ENCODE results near the gene TPM3. TPM values are rescaled to one million over a fixed set of nuclear protein-coding genes. Genes with fewer than 3 reads are reported as not detected.

TPM3 gene
- total and polyA plus RNA-seq, 7 donors: 68.1 to 456 (median 175) TPM

GRCh38 chr1:154222918-154223317 lies 31.0 kb upstream of the TPM3 start:
- WGBS, 2 donors: 82 to 88% methylated on average over 1 of the region's 1 CpG
- intact Hi-C loops (cut with DNase I): no loop called here
- TF ChIP-seq POLR2AphosphoS5 (IDR thresholded peaks at IDR 0.05): no peak
- TF ChIP-seq CTCF (IDR thresholded peaks at IDR 0.05): no peak
- TF ChIP-seq POLR2A (IDR thresholded peaks at IDR 0.05): no peak
- TF ChIP-seq EP300 (IDR thresholded peaks at IDR 0.05): no peak

GRCh38 chr1:154222518-154222917 lies 30.6 kb upstream of the TPM3 start:
- H3K4me1 ChIP-seq: peaks cover 0 to 59% (median 52%) of the 10 kb centered on the region in 4 donors
- H3K27ac ChIP-seq: peak overlapping the region; percentile 97 to 99 (median 98)
- H3K4me3 ChIP-seq: peak overlapping the region in 1 of 4 donors; percentile 80
- H3K9me3 ChIP-seq: no peaks in the 10 kb centered on the region
- intact Hi-C loops (cut with DNase I): no loop called here
- no peak for TF ChIP-seq EP300 (IDR thresholded peaks at IDR 0.05)
- no peak for TF ChIP-seq CTCF (IDR thresholded peaks at IDR 0.05)
- TF ChIP-seq POLR2A (IDR thresholded peaks at IDR 0.05): no peak
- no peak for TF ChIP-seq POLR2AphosphoS5 (IDR thresholded peaks at IDR 0.05)
- no peaks in the 10 kb centered on the region for H3K27me3 ChIP-seq
- peaks cover 6 to 42% (median 10%) of the 10 kb centered on the region in 4 donors for H3K36me3 ChIP-seq
- WGBS, 2 donors: 83 to 97% methylated on average over 1 of the region's 1 CpG
- DNase-seq: no peak

More at GRCh38 chr1:154222918-154223317, 31.0 kb upstream of the TPM3 start:
- peak overlapping the region in 2 of 4 donors; percentile 99 for H3K27ac ChIP-seq
- H3K27me3 ChIP-seq: no peaks in the 10 kb centered on the region
- H3K36me3 ChIP-seq: peaks cover 2 to 42% (median 10%) of the 10 kb centered on the region in 4 donors
- DNase-seq: no peak
- no peaks in the 10 kb centered on the region for H3K9me3 ChIP-seq
- H3K4me3 ChIP-seq: no peak overlapping the region
- peaks cover 0 to 55% (median 49%) of the 10 kb centered on the region in 4 donors for H3K4me1 ChIP-seq

GRCh38 chr1:154221278-154222001 lies 29.5 kb upstream of the TPM3 start:
- H3K4me3 ChIP-seq: peak overlapping the region; percentile 55 to 82 (median 78)
- peaks cover 0 to 59% (median 55%) of the 10 kb centered on the region in 4 donors for H3K4me1 ChIP-seq
- WGBS, 2 donors: 0 to 1% methylated on average over 28 of the region's 28 CpGs
- H3K27ac ChIP-seq: peak overlapping the region; percentile 97 to 99 (median 98)
- H3K9me3 ChIP-seq: no peaks in the 10 kb centered on the region
- intact Hi-C loops (cut with DNase I): loop anchor here (2.0 kb wide), 1 partner anchor 39 kb away; no protein-coding TSS in a partner anchor
- DNase-seq: peak; percentile 83
- H3K36me3 ChIP-seq: peaks cover 7 to 42% (median 10%) of the 10 kb centered on the region in 4 donors
- TF ChIP-seq CTCF (IDR thresholded peaks at IDR 0.05) (no peak), POLR2AphosphoS5 (IDR thresholded peaks at IDR 0.05) (no peak), POLR2A (IDR thresholded peaks at IDR 0.05) (no peak)
- no peaks in the 10 kb centered on the region for H3K27me3 ChIP-seq

GRCh38 chr1:154220970-154221277 lies 29.0 kb upstream of the TPM3 start:
- peaks cover 7 to 38% (median 10%) of the 10 kb centered on the region in 4 donors for H3K36me3 ChIP-seq
- H3K27ac ChIP-seq: peak overlapping the region; percentile 97 to 99 (median 98)
- no peaks in the 10 kb centered on the region for H3K9me3 ChIP-seq
- peak overlapping the region; percentile 55 to 82 (median 78) for H3K4me3 ChIP-seq
- H3K27me3 ChIP-seq: no peaks in the 10 kb centered on the region
- 0% methylated on average over 23 to 33 of the region's 33 CpGs for WGBS, 2 donors
- TF ChIP-seq POLR2A (IDR thresholded peaks at IDR 0.05) (peak in 1 of 2 donors; percentile 34), CTCF (IDR thresholded peaks at IDR 0.05) (no peak), EP300 (IDR thresholded peaks at IDR 0.05) (no peak), POLR2AphosphoS5 (IDR thresholded peaks at IDR 0.05) (no peak)
- H3K4me1 ChIP-seq: peaks cover 0 to 59% (median 56%) of the 10 kb centered on the region in 4 donors
- DNase-seq: no peak
- intact Hi-C loops (cut with DNase I): loop anchor here (2.0 kb wide), 1 partner anchor 38 kb away; no protein-coding TSS in a partner anchor

Data from sigmoid colon (tissue), 7 donors.